NCI-H82 (cell line): Measurements from ENCODE around the gene INHBC.
"Not testable (repeated sequence)": the region's sequence is repeated elsewhere in the genome, so short reads cannot be mapped to it uniquely, and the experiment has no call there.

Source experiments
- DNase-seq: peaks from one replicate; lab custom pipeline; 2025; lab: John Stamatoyannopoulos, UW

Gene INHBC, protein sequence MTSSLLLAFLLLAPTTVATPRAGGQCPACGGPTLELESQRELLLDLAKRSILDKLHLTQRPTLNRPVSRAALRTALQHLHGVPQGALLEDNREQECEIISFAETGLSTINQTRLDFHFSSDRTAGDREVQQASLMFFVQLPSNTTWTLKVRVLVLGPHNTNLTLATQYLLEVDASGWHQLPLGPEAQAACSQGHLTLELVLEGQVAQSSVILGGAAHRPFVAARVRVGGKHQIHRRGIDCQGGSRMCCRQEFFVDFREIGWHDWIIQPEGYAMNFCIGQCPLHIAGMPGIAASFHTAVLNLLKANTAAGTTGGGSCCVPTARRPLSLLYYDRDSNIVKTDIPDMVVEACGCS

DNA sequence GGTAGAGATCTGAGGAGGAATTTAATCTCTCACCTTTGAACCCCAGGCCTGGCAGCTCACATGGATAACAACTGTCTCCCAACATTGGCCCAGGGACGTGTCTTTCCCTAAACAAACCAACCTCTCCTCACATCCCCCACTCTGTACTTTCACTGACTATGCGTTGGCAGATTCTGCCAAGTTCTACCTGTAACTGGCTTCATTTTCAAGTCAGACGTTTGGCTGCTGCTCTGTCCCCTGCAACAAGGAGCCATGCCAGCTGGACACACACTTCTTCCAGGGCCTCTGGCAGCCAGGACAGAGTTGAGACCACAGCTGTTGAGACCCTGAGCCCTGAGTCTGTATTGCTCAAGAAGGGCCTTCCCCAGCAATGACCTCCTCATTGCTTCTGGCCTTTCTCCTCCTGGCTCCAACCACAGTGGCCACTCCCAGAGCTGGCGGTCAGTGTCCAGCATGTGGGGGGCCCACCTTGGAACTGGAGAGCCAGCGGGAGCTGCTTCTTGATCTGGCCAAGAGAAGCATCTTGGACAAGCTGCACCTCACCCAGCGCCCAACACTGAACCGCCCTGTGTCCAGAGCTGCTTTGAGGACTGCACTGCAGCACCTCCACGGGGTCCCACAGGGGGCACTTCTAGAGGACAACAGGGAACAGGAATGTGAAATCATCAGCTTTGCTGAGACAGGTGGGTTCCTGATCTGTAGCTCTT is at the start of gene INHBC:
INHBC (plus strand) TSS at position 268 of the 707 bp plus-strand sequence; CDS start at position 371, 103 bp downstream.
- no peak for DNase-seq

- DNase-seq: no peak
Measured at GRCh38 chr12:57385586-57385985, 49.0 kb upstream of the INHBC start.

- no peak for DNase-seq
Measured at GRCh38 chr12:57386187-57386720, 48.3 kb upstream of the INHBC start.

- no peak for DNase-seq
Measured at GRCh38 chr12:57388425-57388824, 46.2 kb upstream of the INHBC start.

DNA sequence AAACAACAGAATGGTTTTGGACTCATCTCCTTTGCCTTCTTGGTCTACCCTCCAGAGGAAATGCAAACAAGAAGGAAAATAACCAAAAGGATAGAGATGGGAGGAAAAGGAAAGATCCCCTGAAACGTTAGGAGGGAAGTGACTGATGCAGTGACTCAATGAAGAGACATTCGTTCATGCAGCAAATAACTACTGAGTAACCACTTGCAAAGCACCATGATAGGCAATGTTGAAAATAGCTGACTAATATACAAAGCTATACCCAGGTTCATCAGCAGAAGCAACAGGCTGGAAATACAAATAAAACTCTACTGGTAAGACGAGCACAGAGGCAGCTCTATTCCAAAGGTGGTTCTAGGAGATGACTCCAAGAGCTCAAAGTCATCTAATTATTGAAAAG is 45.6 kb upstream of the INHBC start:
- DNase-seq: no peak

GRCh38 chr12:57390174-57390573 is 44.4 kb upstream of the INHBC start:
- DNase-seq: peak; percentile 53

GRCh38 chr12:57395121-57395520 is 39.5 kb upstream of the INHBC start:
- DNase-seq: no peak

- DNase-seq: no peak
Measured at GRCh38 chr12:57397441-57397840, 37.1 kb upstream of the INHBC start.

DNA sequence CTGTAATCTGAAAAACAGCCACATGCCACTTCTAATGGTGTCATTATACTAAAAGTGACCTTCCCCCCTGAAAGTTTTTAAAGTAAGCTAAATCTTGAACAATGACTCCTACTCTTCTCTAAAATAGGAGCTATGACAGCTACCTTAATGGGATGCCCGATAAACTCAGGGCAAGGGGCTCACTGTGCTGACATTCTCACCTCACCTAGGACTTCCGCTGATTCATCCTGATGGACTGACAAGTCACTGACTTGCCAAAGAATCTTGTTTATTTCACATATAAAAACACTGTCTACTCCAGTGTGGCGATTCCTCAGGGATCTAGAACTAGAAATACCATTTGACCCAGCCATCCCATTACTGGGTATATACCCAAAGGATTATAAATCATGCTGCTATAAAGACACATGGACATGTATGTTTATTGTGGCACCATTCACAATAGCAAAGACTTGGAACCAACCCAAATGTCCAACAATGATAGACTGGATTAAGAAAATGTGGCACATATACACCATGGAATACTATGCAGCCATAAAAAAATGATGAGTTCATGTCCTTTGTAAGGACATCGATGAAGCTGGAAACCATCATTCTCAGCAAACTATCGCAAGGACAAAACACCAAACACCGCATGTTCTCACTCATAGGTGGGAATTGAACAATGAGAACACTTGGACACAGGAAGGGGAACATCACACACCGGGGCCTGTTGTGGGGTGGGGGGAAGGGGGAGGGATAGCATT is 34.7 kb upstream of the INHBC start:
- DNase-seq: not testable (repeated sequence)

- no peak for DNase-seq
Measured at GRCh38 chr12:57401165-57401564, 33.4 kb upstream of the INHBC start.

DNA sequence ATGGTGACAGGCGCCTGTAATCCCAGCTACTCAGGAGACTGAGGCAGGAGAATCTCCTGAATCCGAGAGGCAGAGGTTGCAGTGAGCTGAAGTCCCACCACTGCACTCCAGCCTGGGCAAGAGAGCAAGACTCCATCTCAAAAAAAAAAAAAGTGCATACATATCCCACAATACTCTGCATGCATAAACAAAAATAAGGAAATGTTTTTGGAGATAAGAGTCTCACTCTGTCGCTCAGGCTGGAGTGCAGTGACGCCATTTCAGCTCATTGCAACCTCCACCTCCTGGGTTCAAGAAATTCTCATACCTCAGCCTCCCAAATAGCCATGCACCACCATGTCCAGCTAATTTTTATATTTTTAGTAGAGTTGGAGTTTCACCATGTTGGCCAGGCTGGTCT is 32.4 kb upstream of the INHBC start:
- DNase-seq: not testable (repeated sequence)

DNA sequence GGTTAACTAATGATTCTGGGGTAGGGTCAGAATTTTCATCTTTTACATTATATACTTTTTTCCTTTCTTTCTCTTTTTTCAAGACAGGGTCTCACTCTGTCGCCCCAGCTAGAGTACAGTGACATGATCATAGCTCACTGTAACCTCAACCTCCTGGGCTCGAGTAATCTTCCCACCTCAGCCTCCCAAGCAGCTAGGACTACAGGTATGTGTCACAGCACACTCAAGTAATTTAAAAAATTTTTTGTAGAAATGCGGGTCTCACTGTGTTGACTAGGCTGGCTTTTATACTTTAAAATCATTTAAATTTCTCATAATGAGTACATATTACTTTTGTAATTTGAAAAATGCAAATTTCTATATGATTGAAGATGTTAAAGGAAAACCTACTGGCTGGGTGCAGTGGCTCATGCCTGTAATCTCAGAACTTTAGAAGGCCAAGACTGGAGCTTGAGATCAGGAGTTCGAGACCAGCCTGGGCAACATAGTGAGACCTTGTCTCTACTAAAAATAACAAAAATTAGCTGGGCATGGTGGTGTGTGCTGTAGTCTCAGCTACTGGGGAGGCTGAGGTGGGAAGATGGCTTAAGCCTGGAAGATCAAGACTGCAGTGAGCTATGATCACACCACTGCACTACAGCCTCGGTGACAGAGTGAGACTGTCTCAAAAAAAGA is 29.5 kb upstream of the INHBC start:
- DNase-seq: no peak

DNA sequence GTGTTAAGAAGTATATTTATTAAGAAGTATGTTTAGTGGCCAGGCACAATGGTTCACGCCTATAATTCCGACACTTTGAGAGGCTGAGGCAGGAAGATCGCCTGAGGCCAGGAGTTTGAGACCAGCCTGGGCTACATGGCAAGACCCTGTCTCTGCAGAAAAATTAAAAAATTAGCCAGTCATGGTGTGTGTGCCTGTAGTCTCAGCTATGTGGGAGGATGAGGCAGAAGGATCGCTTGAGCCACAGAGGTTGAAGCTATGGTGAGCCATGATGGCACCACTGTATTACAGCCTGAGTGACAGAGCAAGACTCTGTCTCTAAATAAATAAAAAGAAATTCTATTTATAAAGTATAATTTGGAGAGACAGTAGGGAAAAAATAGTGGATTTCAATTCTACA is 24.1 kb upstream of the INHBC start:
- DNase-seq: no peak

- DNase-seq: not testable (repeated sequence)
Measured at GRCh38 chr12:57414160-57414559, 20.4 kb upstream of the INHBC start.

- no peak for DNase-seq
Measured at GRCh38 chr12:57415088-57415487, 19.5 kb upstream of the INHBC start.

DNA sequence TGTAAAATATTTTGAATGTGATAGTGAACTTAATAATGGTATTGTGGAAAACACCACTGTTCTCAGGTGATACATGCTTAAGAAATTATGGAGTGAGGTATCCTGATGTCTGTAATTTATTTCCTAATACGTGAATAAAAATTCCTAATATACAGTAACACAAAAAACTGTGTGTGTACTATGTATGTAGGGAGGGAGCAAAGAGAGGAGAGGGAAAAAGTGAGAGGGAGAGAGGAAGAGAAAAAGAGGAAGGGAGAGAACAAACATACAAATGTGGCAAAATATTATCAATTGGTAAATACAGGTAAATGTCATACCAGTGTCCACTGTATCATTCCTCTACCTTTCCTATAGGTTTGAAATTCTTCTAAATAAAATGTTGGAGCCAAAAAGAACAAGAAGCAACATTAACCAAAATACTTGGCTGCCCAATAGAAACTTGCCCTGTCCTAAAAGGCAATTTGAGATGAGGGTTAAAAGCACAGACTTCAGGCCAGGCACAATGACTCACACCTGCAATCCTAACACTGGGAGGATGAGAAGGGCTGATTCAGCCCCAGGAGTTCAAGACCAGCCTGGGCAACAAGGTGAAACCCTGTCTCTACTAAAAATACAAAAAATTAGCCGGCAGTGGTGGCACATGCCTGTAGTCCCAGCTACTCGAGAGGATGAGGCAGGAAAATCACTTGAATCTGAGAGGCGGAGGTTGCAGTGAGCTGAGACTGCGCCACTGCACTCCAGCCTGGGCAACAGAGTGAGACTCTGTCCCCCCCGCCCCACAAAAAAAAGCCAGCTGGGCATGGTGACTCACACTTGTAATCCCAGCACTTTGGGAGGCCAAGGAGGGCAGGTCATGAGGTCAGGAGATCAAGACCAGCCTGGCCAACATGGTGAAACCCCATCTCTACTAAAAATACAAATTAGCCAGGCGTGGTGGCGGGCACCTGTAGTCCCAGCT is 18.3 kb upstream of the INHBC start:
- DNase-seq: no peak

DNA sequence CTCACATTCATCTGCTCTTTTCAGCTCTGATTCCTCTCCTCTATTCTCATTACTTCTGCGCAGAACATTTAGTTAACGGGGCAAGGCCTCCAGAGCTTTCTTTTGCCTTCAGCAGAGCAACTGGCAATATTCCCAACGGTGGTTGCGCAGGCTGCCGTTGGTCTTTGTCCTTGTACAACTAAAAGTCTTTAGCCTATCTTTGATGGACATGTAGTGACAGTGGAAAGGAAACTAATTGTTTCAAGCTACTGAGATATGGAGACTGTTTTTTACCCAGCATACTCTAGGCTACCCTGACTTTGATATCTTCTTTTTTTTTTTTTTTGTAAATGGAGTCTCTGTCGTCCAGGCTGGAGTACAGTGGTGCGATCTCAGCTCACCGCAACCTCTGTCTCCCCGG is 16.3 kb upstream of the INHBC start:
- DNase-seq: no peak

- DNase-seq: no peak
Measured at GRCh38 chr12:57419495-57419894, 15.1 kb upstream of the INHBC start.

DNA sequence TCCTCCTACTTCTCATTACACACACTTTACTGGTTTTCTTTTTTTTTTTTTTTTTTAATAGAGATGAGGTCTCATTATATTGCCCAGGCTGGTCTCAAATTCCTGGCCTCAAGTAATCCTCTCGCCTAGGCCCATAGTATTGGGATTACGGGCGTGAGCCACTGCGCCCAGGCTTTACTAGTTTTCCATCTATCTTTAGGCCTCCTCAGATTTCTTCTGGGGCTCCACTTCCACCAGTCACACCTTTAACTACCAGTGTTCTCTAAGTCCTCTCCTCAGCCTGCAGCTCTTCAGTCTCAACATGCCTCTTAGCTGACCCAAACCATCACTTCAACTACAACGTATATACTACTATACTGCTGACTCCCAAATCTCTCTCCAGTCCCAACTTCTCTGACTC is 14.1 kb upstream of the INHBC start:
- DNase-seq: no peak

GRCh38 chr12:57426948-57427347 is 7.6 kb upstream of the INHBC start:
- DNase-seq: not testable (repeated sequence)

DNA sequence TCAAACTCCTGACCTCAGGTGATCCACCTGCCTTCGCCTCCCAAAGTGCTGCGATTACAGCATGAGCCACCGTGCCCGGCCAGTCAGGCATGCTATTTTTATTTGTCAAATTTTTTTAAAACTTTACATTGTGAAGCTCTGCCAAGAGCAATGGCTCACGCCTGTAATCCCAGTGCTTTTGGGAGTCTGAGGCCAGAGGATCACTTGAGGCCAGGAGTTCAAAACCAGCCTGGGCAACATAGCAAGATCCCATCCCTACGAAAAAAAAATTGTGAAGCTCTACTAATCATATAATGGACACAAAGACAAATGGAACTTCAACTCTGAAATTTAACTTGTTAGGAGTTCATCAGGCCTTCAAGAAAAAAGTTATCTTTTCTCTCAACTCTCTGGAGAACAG is 5.6 kb upstream of the INHBC start:
- DNase-seq: no peak
